ENCODE data around the gene ANKRD35.

- TF ChIP-seq CTCF (IDR thresholded peaks at IDR 0.05; ENCODE audit: insufficient read depth, low read depth, low read length) (no peak), EZH2 (IDR thresholded peaks at IDR 0.05; ENCODE audit: insufficient read depth, low read length) (no peak)
Measured at GRCh38 chr1:145897969-145898368, 12.3 kb upstream of the ANKRD35 start.
